SU-DHL-6 (cell line): ENCODE results near the gene CCL17.

ENCODE experiments used
- EZH2phosphoT487 ChIP-seq: fragments of 200-600 bp; sonication (generic), shearing (Covaris generic); conservative IDR thresholded peaks from 2 replicates; pipeline ENCODE4 v1.6.1; 2018; ENCODE audit warnings: mild to moderate bottlenecking, antibody characterized with exemption, low read length, moderate library complexity, mixed read lengths
- TF ChIP-seq, protein P1 (sequence below): fragments of 200-600 bp; sonication (generic); IDR thresholded peaks from one replicate; pipeline ENCODE4 v1.5.1; 2017; ENCODE audit warnings: antibody characterized with exemption, mild to moderate bottlenecking, low read length, moderate library complexity; ENCODE audit not compliant: insufficient read depth, poor library complexity, severe bottlenecking

DNA sequence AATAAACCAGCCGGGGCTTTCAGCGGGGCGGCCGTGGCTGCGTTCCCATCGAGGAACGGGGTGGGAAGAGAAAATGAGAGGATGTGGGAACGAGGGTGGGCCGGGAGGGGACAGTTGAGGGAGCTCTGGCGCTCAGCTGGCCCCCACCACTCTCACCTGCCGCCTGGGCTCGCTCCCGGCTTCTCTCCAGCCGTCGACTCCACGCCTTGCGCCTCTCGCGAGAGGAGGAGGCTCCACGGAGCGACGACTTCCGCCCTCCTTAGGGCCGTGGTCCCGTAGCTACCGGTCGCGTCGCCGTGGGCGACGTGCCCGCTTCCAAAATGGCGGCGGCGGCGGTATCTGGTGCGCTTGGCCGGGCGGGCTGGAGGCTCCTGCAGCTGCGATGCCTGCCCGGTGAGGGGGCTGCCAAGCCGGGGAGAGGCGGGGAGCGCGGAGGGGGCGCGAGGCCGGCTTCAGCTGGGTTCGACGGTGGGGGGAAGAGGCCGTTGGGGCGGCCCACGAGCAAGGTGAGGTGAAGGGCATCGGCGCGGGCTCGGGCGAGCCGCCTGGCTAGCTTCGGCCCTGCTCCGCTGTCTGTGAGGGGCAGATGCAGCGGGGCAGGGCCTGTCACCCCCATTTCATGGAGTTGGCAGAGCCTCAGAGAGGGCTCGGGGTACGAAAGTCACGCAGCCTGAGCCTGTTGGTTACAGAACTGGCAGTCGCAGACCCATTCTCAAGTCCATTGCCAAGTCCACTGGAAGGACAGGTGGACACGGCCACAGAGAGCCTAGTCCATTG is 42.8 kb downstream of the CCL17 start, which contains the start of the genes CIAPIN1 and COQ9:
- TF ChIP-seq, protein P1, sequence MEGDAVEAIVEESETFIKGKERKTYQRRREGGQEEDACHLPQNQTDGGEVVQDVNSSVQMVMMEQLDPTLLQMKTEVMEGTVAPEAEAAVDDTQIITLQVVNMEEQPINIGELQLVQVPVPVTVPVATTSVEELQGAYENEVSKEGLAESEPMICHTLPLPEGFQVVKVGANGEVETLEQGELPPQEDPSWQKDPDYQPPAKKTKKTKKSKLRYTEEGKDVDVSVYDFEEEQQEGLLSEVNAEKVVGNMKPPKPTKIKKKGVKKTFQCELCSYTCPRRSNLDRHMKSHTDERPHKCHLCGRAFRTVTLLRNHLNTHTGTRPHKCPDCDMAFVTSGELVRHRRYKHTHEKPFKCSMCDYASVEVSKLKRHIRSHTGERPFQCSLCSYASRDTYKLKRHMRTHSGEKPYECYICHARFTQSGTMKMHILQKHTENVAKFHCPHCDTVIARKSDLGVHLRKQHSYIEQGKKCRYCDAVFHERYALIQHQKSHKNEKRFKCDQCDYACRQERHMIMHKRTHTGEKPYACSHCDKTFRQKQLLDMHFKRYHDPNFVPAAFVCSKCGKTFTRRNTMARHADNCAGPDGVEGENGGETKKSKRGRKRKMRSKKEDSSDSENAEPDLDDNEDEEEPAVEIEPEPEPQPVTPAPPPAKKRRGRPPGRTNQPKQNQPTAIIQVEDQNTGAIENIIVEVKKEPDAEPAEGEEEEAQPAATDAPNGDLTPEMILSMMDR: no peak
- no peak for TF ChIP-seq EZH2phosphoT487
